ENCODE results near the gene CDK2.

The CDK2 gene

DNA sequence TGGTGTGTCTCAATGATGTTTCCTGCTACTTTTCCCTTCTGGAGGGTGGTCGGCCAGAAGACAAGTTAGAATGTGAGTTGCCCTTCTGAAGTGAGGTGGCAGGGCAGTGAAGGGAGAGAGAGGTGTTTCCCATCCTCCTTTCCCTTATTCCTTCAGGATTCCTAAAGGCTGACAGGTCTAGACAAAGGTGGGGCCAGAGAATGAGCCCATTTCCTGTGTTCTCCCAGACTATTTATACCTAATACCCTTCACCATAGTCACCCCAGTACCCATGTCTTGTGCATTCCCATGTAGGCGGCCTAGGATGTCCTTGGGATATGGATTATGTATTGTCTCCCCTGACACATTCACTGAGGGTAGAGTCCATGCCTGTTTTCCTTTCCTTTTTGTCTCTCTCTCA is 28.6 kb upstream of the CDK2 start:
- DNase-seq (ENCODE audit: low read depth in 1 of 2, low spot score in 1 of 2) = no peak

DNA sequence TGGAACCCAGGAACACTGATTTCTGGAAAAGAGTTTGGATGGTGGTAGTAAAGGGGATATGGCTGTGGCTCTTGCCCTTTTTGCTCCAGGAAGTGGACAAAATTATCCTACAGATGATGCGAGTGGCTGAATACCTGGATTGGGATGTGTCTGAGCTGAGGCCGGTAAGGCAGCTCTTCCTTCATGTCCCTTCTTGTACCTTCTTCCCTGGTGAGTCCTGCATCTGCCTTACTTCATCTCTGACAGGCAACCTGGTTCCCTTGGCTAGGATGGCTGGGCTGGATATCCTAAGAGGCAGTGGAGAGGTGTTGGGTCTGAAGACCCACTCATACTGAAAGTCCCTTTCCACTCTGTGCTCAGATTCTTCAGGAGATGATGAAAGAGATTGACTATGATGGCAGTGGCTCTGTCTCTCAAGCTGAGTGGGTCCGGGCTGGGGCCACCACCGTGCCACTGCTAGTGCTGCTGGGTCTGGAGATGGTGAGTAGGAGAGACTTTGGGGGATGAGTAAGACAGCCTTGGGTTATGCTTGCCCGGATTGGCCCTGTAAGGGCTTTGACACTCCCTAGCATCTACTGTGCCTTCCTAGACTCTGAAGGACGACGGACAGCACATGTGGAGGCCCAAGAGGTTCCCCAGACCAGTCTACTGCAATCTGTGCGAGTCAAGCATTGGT is 27.7 kb upstream of the CDK2 start:
- DNase-seq (ENCODE audit: low read depth in 1 of 2, low spot score in 1 of 2) = no peak

- peak; percentile 61 to 65 for DNase-seq (ENCODE audit: low read depth in 1 of 2, low spot score in 1 of 2)
Measured at GRCh38 chr12:55940065-55940732, 26.4 kb upstream of the CDK2 start.

- DNase-seq (ENCODE audit: low read depth in 1 of 2, low spot score in 1 of 2) = no peak
Measured at GRCh38 chr12:55942055-55942454, 24.6 kb upstream of the CDK2 start.

DNA sequence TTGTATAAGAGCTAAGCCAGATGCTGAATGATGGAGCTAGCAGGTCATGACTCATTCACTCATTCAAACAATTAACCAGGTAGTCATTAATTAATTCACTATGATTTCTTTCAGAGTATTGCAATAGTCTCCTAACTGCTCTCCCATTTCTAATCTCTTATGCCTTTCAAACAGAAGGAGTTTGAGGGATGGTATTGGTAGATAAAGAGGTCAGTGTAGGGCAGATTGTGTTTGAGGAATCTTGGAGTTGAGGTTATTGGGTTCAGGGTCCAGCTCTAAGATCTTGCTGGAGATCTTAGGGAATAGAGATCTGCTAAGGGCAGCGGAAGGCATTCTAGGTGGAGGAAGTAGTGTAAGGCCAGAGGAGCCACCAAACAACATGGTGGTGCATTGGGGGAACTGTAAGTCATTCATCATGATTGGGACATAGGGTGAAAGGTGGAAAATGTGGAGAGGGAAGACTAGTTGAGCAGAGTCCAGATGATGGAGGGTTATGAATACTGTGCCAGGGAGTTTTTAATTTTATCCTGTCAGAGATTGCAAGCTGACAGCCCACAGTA is 24.0 kb upstream of the CDK2 start:
- no peak for DNase-seq (ENCODE audit: low read depth in 1 of 2, low spot score in 1 of 2)

- DNase-seq (ENCODE audit: low read depth in 1 of 2, low spot score in 1 of 2) = no peak
Measured at GRCh38 chr12:55946553-55946952, 20.1 kb upstream of the CDK2 start.

- DNase-seq (ENCODE audit: low read depth in 1 of 2, low spot score in 1 of 2) = no peak
Measured at GRCh38 chr12:55955344-55955743, 11.3 kb upstream of the CDK2 start.

DNA sequence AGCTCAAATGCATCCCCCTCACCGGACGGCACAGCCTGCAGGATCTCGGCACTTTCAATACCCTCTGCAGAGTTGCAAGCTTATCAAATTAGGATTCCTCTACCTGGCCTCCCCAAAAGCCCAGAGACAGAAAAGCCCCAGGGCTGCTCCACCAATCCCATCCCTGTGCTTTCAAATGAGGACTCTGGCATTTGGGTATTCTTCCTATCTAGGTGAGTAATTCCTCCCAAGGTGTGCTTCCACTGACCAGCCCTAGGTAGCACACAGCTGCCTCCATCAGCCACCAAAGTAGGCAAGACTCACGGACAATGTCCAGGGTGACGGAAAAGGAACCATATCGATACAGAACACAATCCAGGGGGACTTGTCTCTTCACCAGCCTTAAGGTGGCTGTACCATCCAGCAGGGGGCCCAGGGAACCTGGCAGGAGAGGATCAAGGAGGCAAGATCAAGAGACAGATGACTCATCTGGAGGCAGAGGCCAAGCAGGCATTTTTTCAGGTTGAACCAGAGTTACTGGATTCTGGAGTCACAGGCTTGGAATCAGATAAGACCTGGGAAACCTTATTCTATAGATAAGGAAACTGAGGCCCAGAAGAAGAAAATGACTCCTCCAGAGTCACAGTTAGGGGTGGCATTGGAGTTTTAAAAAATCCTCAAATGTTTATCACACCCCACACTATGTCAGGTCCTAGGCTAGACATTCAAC is 10.7 kb upstream of the CDK2 start:
- DNase-seq (ENCODE audit: low read depth in 1 of 2, low spot score in 1 of 2) = peak in 1 of 2 donors; percentile 35

DNA sequence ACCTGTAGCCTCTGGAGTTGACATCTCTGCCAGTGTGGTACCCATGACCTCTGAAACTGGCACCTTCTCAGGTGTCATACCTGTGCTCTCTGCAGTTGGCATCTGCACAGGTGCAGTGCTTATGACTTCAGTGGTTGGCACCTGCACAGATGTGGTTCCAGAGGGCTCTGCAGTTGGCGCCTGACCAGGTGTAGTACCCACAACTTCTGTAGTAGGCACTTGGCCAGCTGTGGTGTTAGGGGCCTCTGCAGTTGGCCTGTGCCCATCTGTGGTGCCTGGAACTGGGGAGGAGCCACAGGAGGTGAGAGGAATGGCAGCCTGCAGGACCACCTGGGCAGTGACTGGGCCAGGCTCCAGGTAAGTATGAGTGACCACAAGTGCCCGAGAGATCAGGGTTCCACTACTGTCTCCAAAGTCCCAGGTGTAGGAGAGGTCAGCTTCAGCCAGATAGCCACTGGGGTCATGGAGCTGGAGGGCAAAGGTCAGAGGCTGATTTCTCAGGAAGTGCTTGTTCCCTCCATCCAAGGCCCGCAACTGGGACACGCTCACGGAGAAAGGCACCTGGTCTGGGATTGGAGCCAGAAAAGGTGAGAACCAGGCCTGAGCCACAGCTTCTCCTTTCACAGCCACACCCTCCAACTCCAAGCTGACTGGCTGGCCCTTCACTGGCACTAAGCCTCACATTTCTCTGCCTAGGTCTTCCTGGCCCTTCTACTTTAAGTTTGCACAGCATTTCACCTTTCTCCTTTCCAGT is 9.3 kb upstream of the CDK2 start:
- DNase-seq (ENCODE audit: low read depth in 1 of 2, low spot score in 1 of 2) = no peak

DNA sequence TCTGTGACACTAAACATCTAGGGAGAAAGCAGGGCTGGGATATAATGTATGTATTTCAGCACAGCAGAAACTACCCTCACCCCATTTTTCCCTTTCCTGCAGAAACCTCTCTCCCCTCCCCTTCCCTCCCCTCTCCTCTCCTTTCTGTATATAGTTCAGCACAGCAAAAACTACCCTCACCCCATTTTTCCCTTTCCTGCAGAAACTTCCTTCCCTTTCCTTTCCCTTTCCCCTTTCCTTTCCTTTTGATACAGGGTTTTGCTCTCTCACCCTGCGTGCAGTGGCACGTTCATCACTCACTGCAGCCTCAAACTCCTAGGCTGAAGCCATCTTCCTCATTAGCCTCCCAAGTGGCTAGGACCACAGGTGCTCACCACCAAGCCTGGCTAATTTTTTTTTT is 2.9 kb upstream of the CDK2 start:
- no peak for DNase-seq (ENCODE audit: low read depth in 1 of 2, low spot score in 1 of 2)

DNA sequence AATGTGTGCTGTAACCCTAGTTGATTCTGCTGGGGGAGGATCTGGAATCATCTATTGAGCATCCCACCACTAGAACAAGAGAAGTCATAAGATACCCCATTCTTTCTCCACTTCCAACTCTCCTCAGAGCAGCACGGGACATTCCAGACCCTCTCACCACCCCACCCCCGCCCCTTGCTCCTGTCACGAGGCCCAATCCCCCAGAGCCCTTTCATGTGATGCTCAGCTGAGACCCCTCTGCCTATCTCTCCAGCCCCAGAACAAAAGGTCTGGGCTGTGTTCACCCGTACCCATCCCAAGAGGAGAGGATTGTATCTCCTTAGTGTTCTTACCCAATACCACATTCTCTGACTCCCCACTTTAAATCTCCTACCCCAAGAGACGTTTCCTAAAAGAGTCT is 1.4 kb upstream of the CDK2 start:
- DNase-seq (ENCODE audit: low read depth in 1 of 2, low spot score in 1 of 2) = no peak

- no peak for DNase-seq (ENCODE audit: low read depth in 1 of 2, low spot score in 1 of 2)
Measured at GRCh38 chr12:55965941-55966407, 656 bp upstream of the CDK2 start, which contains the start of gene PMEL. Gene PMEL (minus strand): TSS chr12:55966042. CDS start chr12:55966011, 31 bp downstream.

GRCh38 chr12:55969356-55969755 is 2.7 kb downstream of the CDK2 start:
- no peak for DNase-seq (ENCODE audit: low read depth in 1 of 2, low spot score in 1 of 2)

DNA sequence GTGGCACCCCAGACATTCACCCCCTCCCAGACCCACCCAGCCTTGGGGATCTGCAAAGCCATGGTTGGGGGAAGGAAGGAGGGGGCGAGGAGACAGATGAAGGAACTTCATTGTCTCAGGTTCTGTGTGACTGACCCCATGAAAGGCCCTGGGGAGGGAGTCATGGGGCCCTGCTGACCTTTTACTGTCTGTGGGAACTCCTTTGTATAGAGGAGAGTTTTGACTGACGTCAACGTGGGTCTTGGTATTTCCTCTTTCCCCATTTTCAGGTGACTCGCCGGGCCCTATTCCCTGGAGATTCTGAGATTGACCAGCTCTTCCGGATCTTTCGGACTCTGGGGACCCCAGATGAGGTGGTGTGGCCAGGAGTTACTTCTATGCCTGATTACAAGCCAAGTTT is 4.1 kb downstream of the CDK2 start:
- DNase-seq (ENCODE audit: low read depth in 1 of 2, low spot score in 1 of 2) = no peak

GRCh38 chr12:55972042-55972441 is 5.4 kb downstream of the CDK2 start:
- no peak for DNase-seq (ENCODE audit: low read depth in 1 of 2, low spot score in 1 of 2)

DNA sequence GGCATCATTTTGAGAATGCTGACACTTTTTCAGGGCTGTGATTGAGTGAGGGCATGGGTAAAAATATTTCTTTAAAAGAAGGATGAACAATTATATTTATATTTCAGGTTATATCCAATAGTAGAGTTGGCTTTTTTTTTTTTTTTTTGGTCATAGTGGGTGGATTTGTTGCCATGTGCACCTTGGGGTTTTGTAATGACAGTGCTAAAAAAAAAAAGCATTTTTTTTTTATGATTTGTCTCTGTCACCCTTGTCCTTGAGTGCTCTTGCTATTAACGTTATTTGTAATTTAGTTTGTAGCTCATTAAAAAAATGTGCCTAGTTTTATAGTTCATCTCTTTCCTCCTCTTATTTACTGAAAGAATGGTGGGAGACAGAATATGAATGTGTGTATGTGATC is 5.8 kb downstream of the CDK2 start:
- DNase-seq (ENCODE audit: low read depth in 1 of 2, low spot score in 1 of 2) = no peak

DNA sequence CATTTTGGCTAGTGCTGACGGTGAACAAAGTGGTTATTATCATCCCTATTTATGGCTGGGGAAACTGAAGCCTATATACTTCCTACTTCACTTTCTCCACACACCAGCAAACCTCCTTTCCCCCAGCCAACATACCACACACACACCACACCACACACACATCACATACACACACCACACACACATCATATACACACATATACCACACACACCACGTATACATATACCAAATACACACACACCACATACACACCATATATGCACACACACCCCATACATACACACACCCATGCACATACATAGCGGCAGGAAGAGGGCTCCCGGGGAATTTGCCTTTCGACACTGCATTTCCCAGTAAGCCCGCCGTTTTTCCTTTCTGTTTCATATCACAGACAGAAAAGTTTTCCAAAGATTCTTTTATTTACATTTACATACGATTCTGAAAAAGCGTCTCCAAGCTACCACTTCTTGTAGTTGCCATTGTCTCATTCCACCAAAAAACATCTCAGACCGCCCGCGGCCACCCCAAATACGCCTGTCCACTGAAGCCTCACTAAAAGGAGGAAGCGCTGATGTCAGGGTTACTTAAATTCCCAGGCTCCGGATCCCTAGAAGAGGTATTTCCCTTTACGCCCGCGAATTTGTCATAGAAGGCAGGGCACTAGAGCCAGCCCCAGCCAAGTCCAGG is 6.4 kb downstream of the CDK2 start:
- no peak for DNase-seq (ENCODE audit: low read depth in 1 of 2, low spot score in 1 of 2)

- DNase-seq (ENCODE audit: low read depth in 1 of 2, low spot score in 1 of 2) = peak; percentile 85 to 96
Measured at GRCh38 chr12:55973599-55974307, 7.1 kb downstream of the CDK2 start, which contains the start of gene RAB5B. Gene RAB5B (plus strand): TSS chr12:55974078. CDS start chr12:55986961, 12,883 bp downstream.

GRCh38 chr12:55974308-55974730 is 7.7 kb downstream of the CDK2 start:
- DNase-seq (ENCODE audit: low read depth in 1 of 2, low spot score in 1 of 2) = no peak

DNA sequence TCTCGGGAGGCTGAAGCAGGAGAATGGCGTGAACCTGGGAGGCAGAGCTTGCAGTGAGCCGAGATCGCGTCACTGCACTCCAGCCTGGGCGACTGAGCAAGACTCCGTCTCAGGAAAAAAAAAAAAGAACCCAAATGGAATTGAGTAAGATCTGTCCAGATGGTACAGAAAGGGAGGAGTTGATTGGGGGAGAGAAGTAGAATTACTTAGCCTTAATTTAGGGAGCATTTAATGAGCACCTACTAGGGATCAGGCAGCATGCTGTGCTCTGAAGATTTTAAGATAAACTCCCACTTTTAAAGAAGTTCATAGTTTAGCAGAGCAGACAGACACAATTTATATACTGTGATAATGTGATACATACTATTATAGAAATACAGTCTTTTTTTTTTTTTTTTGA is 11.8 kb downstream of the CDK2 start:
- DNase-seq (ENCODE audit: low read depth in 1 of 2, low spot score in 1 of 2) = no peak
